Epithelial cell of proximal tubule (primary cell): Measurements from ENCODE around the gene MRPS6. TPM values are rescaled to one million over a fixed set of nuclear protein-coding genes. Genes with fewer than 3 reads are reported as not detected.

Source experiments
- DNase-seq: peaks from one replicate; pipeline ENCODE4 v3.0.0-alpha.2; 2011; ENCODE audit warnings: low read depth
- H3K4me3 ChIP-seq: 2 replicates; pipeline ENCODE4 v1.5.1; 2011; ENCODE audit warnings: low read depth, mild to moderate bottlenecking, low read length
- CTCF ChIP-seq: conservative IDR thresholded peaks from 2 replicates; pipeline ENCODE4 v1.5.1; 2012; ENCODE audit warnings: low read depth, mild to moderate bottlenecking, low read length
- total RNA-seq: library from RNA; depleted of rRNA; stranded (reverse); fragments of >200 nt; gene quantifications from 2 replicates; pipeline ENCODE4 v1.2.3, GENCODE V29; 2015

MRPS6 gene
- total RNA-seq, 1 donor from 2014 or later: 48.3 TPM

- H3K4me3 ChIP-seq: no peak overlapping the region
- TF ChIP-seq CTCF: no peak
Observed at GRCh38 chr21:34181431-34182039, 108.2 kb downstream of the MRPS6 start.

GRCh38 chr21:34182436-34182835 is 109.1 kb downstream of the MRPS6 start:
- no peak for DNase-seq
- H3K4me3 ChIP-seq: no peak overlapping the region
- TF ChIP-seq CTCF: no peak

More at GRCh38 chr21:34181431-34182039, 108.2 kb downstream of the MRPS6 start:
- no peak for DNase-seq

- no peak overlapping the region for H3K4me3 ChIP-seq
- no peak for DNase-seq
- no peak for TF ChIP-seq CTCF
Observed at GRCh38 chr21:34183331-34183928, 110.1 kb downstream of the MRPS6 start.

GRCh38 chr21:34184232-34184631 is 110.9 kb downstream of the MRPS6 start:
- H3K4me3 ChIP-seq: no peak overlapping the region
- DNase-seq: no peak
- no peak for TF ChIP-seq CTCF

GRCh38 chr21:34185026-34185750 is 111.8 kb downstream of the MRPS6 start:
- no peak for DNase-seq
- no peak overlapping the region for H3K4me3 ChIP-seq

GRCh38 chr21:34186109-34186719 is 112.8 kb downstream of the MRPS6 start:
- H3K4me3 ChIP-seq: no peak overlapping the region
- no peak for TF ChIP-seq CTCF
- DNase-seq: no peak

More at GRCh38 chr21:34185026-34185750, 111.8 kb downstream of the MRPS6 start:
- no peak for TF ChIP-seq CTCF
